COLO668 (cell line): ENCODE results near the gene RNF111.

Experiments
- DNase-seq: peaks from one replicate; lab custom pipeline; 2025; ENCODE audit not compliant: unreplicated experiment; lab: John Stamatoyannopoulos, UW

RNF111 gene

GRCh38 chr15:58987491-58988005, at the start of gene RNF111:
TSS of gene RNF111 (plus strand) at chr15:58987663. CDS start at chr15:59030823, 43,160 bp downstream.
- DNase-seq: peak; percentile 88

GRCh38 chr15:58947179-58947578, 40.3 kb upstream of the RNF111 start:
- DNase-seq: no peak

- DNase-seq: no peak
Observed at GRCh38 chr15:58951388-58952007, 36.0 kb upstream of the RNF111 start.

GRCh38 chr15:58952751-58953150, 34.7 kb upstream of the RNF111 start:
- no peak for DNase-seq

GRCh38 chr15:58957101-58957973, 30.1 kb upstream of the RNF111 start:
- peak; percentile 52 for DNase-seq

- DNase-seq: no peak
Observed at GRCh38 chr15:58958811-58959210, 28.7 kb upstream of the RNF111 start.

- DNase-seq: no peak
Observed at GRCh38 chr15:58962136-58962535, 25.3 kb upstream of the RNF111 start.

- no peak for DNase-seq
Observed at GRCh38 chr15:58962662-58963565, 24.5 kb upstream of the RNF111 start.

GRCh38 chr15:58966698-58967097, 20.8 kb upstream of the RNF111 start:
- no peak for DNase-seq

- no peak for DNase-seq
Observed at GRCh38 chr15:58967479-58967878, 20.0 kb upstream of the RNF111 start.

GRCh38 chr15:58977887-58978286, 9.6 kb upstream of the RNF111 start:
- DNase-seq: no peak

- DNase-seq: no peak
Observed at GRCh38 chr15:58980351-58980939, 7.0 kb upstream of the RNF111 start.

- DNase-seq: no peak
Observed at GRCh38 chr15:58981808-58982475, 5.5 kb upstream of the RNF111 start.

- no peak for DNase-seq
Observed at GRCh38 chr15:58983261-58983660, 4.2 kb upstream of the RNF111 start.

- DNase-seq: no peak
Observed at GRCh38 chr15:58985443-58985842, 2.0 kb upstream of the RNF111 start.

GRCh38 chr15:58987036-58987435, 427 bp upstream of the RNF111 start:
- DNase-seq: no peak

- peak; percentile 72 for DNase-seq
Observed at GRCh38 chr15:58988006-58988785, 733 bp downstream of the RNF111 start.

GRCh38 chr15:58992181-58992580, 4.7 kb downstream of the RNF111 start:
- no peak for DNase-seq

- DNase-seq: no peak
Observed at GRCh38 chr15:58994906-58995453, 7.5 kb downstream of the RNF111 start.
